Duodenal mucosa (tissue), 2 donors: Measurements from ENCODE around the gene PTMA.

Experiments
- H3K27ac ChIP-seq: one replicate; pipeline ENCODE4 v1.7.0; 2013; ENCODE audit warnings: low read depth, low read length
- H3K27me3 ChIP-seq, 2 donors: one replicate each; pipeline ENCODE4 v1.7.0; 2013; ENCODE audit warnings: low read length in 2 of 2, control low read depth in 1 of 2; ENCODE audit not compliant: insufficient read depth in 2 of 2, control insufficient read depth in 1 of 2
- H3K36me3 ChIP-seq, 2 donors: one replicate each; pipeline ENCODE4 v1.7.0; 2013; ENCODE audit warnings: low read length in 2 of 2, control low read depth in 1 of 2; ENCODE audit not compliant: insufficient read depth in 2 of 2, control insufficient read depth in 1 of 2
- H3K4me1 ChIP-seq, 2 donors: one replicate each; pipeline ENCODE4 v1.7.0; 2013; ENCODE audit warnings: low read length in 2 of 2, control low read depth in 1 of 2; ENCODE audit not compliant: insufficient read depth in 2 of 2, control insufficient read depth in 1 of 2
- H3K4me3 ChIP-seq, 2 donors: one replicate each; pipeline ENCODE4 v1.7.0; 2013; ENCODE audit warnings: low read length in 2 of 2, low read depth in 1 of 2
- H3K9ac ChIP-seq, 2 donors: one replicate each; pipeline ENCODE4 v1.7.0; 2013; ENCODE audit warnings: low read length in 2 of 2, low read depth in 1 of 2
- H3K9me3 ChIP-seq, 2 donors: one replicate each; pipeline ENCODE4 v1.7.0; 2013; ENCODE audit warnings: low read length in 2 of 2, control low read depth in 1 of 2; ENCODE audit not compliant: control insufficient read depth in 1 of 2

The PTMA gene

GRCh38 chr2:231715499-231715837 lies 7.1 kb downstream of the PTMA start:
- Histone ChIP-seq H3K36me3 (peaks cover 10 to 19% of the 10 kb centered on the region in 2 donors), H3K4me3 (no peak overlapping the region), H3K9me3 (no peaks in the 10 kb centered on the region), H3K4me1 (peaks cover 25 to 36% of the 10 kb centered on the region in 2 donors), H3K27me3 (no peaks in the 10 kb centered on the region), H3K9ac (no peak overlapping the region), H3K27ac (no peak overlapping the region)

GRCh38 chr2:231715988-231716616 lies 7.8 kb downstream of the PTMA start:
- no peaks in the 10 kb centered on the region for H3K9me3 ChIP-seq
- H3K4me3 ChIP-seq: no peak overlapping the region
- no peaks in the 10 kb centered on the region for H3K27me3 ChIP-seq
- peaks cover 10 to 19% of the 10 kb centered on the region in 2 donors for H3K36me3 ChIP-seq
- no peak overlapping the region for H3K27ac ChIP-seq
- H3K4me1 ChIP-seq: peaks cover 25 to 34% of the 10 kb centered on the region in 2 donors
- no peak overlapping the region for H3K9ac ChIP-seq

GRCh38 chr2:231716666-231717280 lies 8.4 kb downstream of the PTMA start:
- Histone ChIP-seq H3K9me3 (no peaks in the 10 kb centered on the region), H3K27ac (no peak overlapping the region), H3K27me3 (no peaks in the 10 kb centered on the region), H3K9ac (no peak overlapping the region), H3K4me1 (peaks cover 18 to 27% of the 10 kb centered on the region in 2 donors), H3K36me3 (peaks cover 8 to 18% of the 10 kb centered on the region in 2 donors), H3K4me3 (no peak overlapping the region)

GRCh38 chr2:231717281-231718171 lies 9.2 kb downstream of the PTMA start:
- no peak overlapping the region for H3K4me3 ChIP-seq
- no peaks in the 10 kb centered on the region for H3K9me3 ChIP-seq
- no peak overlapping the region for H3K9ac ChIP-seq
- H3K27me3 ChIP-seq: no peaks in the 10 kb centered on the region
- H3K27ac ChIP-seq: no peak overlapping the region
- H3K36me3 ChIP-seq: peaks cover under 1 to 10% of the 10 kb centered on the region in 2 donors
- H3K4me1 ChIP-seq: peaks cover 10 to 19% of the 10 kb centered on the region in 2 donors

DNA sequence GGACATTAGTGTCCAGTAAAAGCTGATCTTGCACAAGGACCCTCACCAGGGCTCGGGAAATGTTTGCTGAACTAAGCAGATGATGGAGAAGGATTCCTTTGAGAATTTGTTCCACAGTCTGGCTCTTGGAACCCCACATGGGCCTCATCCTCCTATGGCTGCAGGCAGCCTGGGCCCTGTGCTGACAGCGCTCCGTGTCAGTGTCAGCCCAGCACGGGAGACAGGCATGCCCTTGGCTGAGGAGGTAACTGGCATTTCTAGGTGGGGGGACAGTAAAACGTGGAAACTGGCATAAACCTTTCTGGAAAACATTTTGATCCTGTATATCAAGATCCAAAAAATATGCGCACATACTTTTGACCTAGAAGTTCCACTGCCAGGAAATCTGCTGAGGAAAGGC lies 10.5 kb downstream of the PTMA start:
- H3K4me1 ChIP-seq: peaks cover 5 to 14% of the 10 kb centered on the region in 2 donors
- no peak overlapping the region for H3K9ac ChIP-seq
- H3K4me3 ChIP-seq: no peak overlapping the region
- H3K27me3 ChIP-seq: no peaks in the 10 kb centered on the region
- peaks cover 0 to 4% of the 10 kb centered on the region in 2 donors for H3K36me3 ChIP-seq
- no peaks in the 10 kb centered on the region for H3K9me3 ChIP-seq
- H3K27ac ChIP-seq: no peak overlapping the region

GRCh38 chr2:231720292-231720986 lies 12.1 kb downstream of the PTMA start:
- no peak overlapping the region for H3K4me3 ChIP-seq
- H3K4me1 ChIP-seq: peaks cover 0 to 3% of the 10 kb centered on the region in 2 donors
- no peaks in the 10 kb centered on the region for H3K9me3 ChIP-seq
- no peaks in the 10 kb centered on the region for H3K27me3 ChIP-seq
- H3K27ac ChIP-seq: no peak overlapping the region
- H3K9ac ChIP-seq: no peak overlapping the region
- no peaks in the 10 kb centered on the region for H3K36me3 ChIP-seq

DNA sequence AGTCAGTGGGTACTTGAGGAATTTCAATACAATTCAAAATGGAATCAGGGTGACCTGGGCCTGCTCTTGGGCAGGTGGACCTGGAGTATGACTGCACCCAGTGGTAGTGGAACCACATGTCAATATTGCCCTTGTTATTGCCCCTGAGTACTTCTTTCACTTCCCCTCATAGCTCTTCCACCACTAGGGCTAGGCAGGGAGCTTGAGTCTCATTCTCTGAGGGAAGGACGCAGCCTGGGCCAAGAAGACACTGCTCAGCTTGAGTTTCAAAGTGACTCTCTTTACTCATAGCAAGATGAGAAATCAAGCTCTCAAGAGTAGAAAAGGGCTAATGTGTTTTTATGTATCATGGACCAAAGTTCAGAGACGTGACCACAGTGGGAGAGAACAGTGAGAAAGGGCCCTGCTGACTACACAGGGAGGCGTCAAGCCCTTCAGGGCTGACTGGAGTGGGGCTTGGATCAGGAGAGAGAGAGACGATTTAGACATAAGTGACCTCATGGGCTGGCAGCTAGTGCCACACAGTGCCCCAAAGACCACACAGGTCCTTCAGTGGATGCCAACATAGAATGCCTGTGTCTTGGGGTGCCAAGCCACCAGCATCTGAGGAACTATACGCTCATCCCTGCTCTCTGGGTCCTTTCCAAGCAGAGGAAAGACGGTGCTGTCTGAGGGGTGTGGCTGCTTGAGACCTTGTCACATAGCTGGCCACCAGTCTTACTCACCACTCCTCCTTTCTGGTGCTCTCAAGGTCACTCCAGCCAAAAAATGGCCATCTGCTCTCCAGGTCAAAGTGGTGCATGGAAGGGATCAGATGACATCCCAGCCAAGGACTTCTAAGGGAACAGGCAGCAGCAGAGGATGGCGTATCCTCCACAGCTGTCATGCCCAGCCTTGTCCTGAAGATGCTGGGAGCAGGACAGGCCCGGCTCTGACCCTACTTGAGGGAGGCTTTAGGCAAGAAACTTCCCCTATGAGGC lies 13.0 kb downstream of the PTMA start:
- no peaks in the 10 kb centered on the region for H3K9me3 ChIP-seq
- no peak overlapping the region for H3K27ac ChIP-seq
- H3K9ac ChIP-seq: no peak overlapping the region
- H3K4me3 ChIP-seq: no peak overlapping the region
- H3K36me3 ChIP-seq: no peaks in the 10 kb centered on the region
- H3K27me3 ChIP-seq: no peaks in the 10 kb centered on the region
- peaks cover 0 to 7% of the 10 kb centered on the region in 2 donors for H3K4me1 ChIP-seq

DNA sequence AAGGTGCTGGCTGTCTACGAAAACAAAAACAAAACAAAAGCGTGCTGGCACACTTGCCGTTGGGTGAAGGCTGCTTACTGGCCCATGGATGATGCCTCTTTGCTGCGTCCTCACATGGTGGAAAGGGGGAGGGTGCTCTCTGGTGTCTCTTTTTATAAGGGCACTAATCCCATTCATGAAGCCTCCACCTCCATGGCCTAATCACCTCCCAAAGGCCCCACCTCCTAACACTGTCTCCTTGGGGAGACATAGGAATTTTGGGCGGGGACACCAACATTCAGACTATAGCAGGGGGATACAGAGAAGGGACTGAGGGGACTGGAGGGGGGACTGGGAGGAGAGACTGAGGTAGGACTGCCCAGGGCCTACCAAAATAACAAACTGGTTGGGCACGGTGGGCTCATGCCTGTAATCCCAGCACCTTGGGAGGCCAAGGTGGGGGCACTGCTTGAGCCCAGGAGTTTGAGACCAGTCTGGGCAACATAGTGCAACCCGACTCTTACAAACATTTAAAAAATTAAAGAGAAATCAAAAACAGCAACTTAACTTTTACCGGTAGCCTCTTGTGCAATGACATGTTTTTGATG lies 14.5 kb downstream of the PTMA start:
- no peaks in the 10 kb centered on the region for H3K9me3 ChIP-seq
- H3K9ac ChIP-seq: no peak overlapping the region
- H3K4me1 ChIP-seq: peaks cover 0 to 7% of the 10 kb centered on the region in 2 donors
- no peak overlapping the region for H3K4me3 ChIP-seq
- H3K36me3 ChIP-seq: no peaks in the 10 kb centered on the region
- no peaks in the 10 kb centered on the region for H3K27me3 ChIP-seq
- no peak overlapping the region for H3K27ac ChIP-seq

GRCh38 chr2:231725476-231725875 lies 17.2 kb downstream of the PTMA start:
- Histone ChIP-seq H3K27me3 (no peaks in the 10 kb centered on the region), H3K36me3 (no peaks in the 10 kb centered on the region), H3K4me1 (peaks cover 0 to 7% of the 10 kb centered on the region in 2 donors)

More at GRCh38 chr2:231725476-231725875, 17.2 kb downstream of the PTMA start:
- Histone ChIP-seq H3K9ac (no peak overlapping the region), H3K4me3 (no peak overlapping the region), H3K27ac (no peak overlapping the region), H3K9me3 (no peaks in the 10 kb centered on the region)
